ENCODE data around the gene TIE1. TPM values are rescaled to one million over a fixed set of nuclear protein-coding genes. Genes with fewer than 3 reads are reported as not detected.

The TIE1 gene
- total RNA-seq, 4 donors from 2014 or later, result 15.9 to 27.9 (median 20.7) TPM

DNA sequence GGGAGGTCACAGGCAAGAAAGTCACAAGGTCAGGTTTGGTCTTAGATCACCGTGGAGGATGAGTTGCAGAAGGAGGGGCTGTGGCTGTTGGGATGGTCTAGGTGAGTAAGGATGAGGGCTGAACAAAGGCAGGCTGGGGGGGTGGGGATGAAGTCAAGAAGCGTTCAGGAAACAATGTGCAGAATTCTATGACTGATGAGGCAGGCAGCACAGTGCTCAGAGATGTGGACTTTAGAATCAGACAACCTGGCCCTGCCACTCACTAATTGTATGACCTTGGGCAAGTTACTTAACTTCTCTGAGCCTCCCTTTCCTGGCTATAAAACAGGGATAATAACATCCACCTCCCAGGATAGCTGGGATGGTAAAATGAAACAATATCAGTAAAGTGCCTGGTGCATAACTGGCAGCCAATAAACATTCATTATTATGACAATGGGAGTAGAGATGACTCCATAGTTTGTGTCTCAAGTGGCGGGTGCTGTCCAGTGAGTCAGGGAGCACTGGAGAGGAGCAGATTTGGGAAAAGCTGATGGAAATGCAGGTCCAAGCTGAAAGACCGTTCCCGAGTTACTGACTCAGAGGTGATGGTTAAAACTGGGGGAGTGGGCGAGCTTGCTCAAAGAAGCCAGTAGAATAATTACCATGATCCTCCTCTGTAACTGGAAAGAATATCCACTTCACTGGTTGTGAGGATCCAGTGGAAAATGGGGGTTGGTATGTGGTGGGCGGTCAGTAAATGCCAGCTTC, 2.1 kb downstream of the TIE1 start:
- DNase-seq, result no peak
- Histone ChIP-seq H3K4me1 (no peaks in the 10 kb centered on the region), H3K27ac (peak overlapping the region; percentile 70 to 81 (median 74)), H3K36me3 (no peaks in the 10 kb centered on the region), H3K27me3 (no peaks in the 10 kb centered on the region), H3K4me3 (peak overlapping the region; percentile 47 to 54 (median 48)), H3K9me3 (no peaks in the 10 kb centered on the region)
- no peak for ATAC-seq
- TF ChIP-seq, protein P1, sequence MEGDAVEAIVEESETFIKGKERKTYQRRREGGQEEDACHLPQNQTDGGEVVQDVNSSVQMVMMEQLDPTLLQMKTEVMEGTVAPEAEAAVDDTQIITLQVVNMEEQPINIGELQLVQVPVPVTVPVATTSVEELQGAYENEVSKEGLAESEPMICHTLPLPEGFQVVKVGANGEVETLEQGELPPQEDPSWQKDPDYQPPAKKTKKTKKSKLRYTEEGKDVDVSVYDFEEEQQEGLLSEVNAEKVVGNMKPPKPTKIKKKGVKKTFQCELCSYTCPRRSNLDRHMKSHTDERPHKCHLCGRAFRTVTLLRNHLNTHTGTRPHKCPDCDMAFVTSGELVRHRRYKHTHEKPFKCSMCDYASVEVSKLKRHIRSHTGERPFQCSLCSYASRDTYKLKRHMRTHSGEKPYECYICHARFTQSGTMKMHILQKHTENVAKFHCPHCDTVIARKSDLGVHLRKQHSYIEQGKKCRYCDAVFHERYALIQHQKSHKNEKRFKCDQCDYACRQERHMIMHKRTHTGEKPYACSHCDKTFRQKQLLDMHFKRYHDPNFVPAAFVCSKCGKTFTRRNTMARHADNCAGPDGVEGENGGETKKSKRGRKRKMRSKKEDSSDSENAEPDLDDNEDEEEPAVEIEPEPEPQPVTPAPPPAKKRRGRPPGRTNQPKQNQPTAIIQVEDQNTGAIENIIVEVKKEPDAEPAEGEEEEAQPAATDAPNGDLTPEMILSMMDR (IDR thresholded peaks at IDR 0.05 in 4 of 5, conservative IDR thresholded peaks at IDR 0.05 in 1 of 5), result no peak
- TF ChIP-seq POLR2A (IDR thresholded peaks at IDR 0.05), result no peak
- intact Hi-C loops (cut with DNase I; ENCODE audit: low total_unique reads), result loop anchor here (5.0 kb wide), 1 partner anchor 66 kb away; no protein-coding TSS in a partner anchor
- in situ Hi-C loops (cut with MboI; ENCODE audit: low sequenced_read_pairs in 4 of 4), result no loop called here

DNA sequence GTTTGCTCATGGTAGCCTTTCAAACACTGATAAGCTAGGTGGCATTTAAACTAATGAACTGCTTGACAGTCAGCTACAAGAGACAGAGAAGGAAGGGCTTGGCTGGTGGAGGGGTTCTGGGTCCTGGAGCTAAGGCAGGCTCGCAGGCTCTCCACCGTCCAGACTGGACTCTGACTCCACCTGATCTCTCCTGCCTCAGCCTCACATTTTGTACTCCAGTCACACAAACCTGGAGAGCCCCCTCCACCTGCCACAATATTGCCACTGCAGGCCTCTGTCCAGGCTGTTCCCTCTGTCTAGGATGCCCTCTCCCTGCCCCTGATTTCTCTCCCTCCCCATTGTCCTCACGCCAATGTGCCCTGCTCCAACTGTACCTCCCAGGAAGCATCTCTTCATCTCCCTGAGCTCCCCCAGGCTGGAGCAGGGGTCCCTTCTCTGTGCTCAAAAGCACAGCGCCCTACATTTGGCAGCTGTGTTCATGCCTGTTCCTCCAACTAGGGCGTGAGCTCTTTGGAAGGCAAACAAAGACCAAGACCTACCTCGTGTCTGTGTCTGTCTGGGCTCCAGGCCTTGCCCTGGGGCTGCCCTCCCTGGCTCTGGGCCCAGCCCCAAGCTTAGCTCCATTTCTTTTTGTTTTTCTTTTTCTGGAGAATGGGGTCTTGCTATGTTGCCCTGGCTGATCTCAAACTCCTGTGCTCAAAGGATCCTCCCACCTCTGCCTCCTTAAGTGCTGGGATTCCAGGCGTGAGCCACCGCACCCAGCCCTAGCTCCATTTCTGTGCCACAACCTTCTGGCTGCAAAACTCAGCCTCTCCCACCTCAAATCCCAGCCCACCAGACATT, 2.9 kb downstream of the TIE1 start:
- Histone ChIP-seq H3K9me3 (no peaks in the 10 kb centered on the region), H3K4me3 (peak overlapping the region; percentile 47 to 54 (median 48)), H3K4me1 (no peaks in the 10 kb centered on the region), H3K36me3 (no peaks in the 10 kb centered on the region), H3K27ac (peak overlapping the region; percentile 1 to 81 (median 74)), H3K27me3 (no peaks in the 10 kb centered on the region)
- in situ Hi-C loops (cut with MboI; ENCODE audit: low sequenced_read_pairs in 4 of 4), result no loop called here
- TF ChIP-seq, protein P1 (IDR thresholded peaks at IDR 0.05 in 4 of 5, conservative IDR thresholded peaks at IDR 0.05 in 1 of 5), result no peak
- no peak for TF ChIP-seq POLR2A (IDR thresholded peaks at IDR 0.05)
- ATAC-seq (no peak), DNase-seq (no peak)
- intact Hi-C loops (cut with DNase I; ENCODE audit: low total_unique reads), result loop anchor here (5.0 kb wide), 1 partner anchor 66 kb away; no protein-coding TSS in a partner anchor

DNA sequence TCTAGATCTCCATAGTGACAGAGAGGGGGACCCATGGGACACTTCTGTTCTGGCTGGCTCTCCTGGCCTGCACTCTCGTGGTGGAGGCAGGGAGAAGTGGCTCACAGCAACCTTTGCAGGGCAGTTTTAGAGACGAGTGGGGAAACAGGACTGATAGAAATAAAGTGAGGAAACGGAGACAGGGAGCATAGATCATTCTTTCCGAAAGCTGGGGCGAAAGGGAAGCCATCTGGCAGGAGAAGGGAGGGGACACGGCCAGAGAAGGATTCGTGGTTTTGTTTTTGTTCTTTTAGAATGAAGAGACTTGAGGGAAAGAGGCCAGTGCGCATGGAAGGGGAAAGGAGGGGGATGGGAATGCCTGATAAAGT, 3.5 kb downstream of the TIE1 start:
- no peaks in the 10 kb centered on the region for H3K4me1 ChIP-seq
- intact Hi-C loops (cut with DNase I; ENCODE audit: low total_unique reads) (loop anchor here (5.0 kb wide), 1 partner anchor 67 kb away; no protein-coding TSS in a partner anchor), in situ Hi-C loops (cut with MboI; ENCODE audit: low sequenced_read_pairs in 4 of 4) (no loop called here)
- ATAC-seq (no peak), DNase-seq (no peak)
- peak overlapping the region in 3 of 4 donors; percentile 74 to 81 (median 75) for H3K27ac ChIP-seq
- H3K9me3 ChIP-seq, result no peaks in the 10 kb centered on the region
- TF ChIP-seq, protein P1 (IDR thresholded peaks at IDR 0.05 in 4 of 5, conservative IDR thresholded peaks at IDR 0.05 in 1 of 5), result no peak
- no peak for TF ChIP-seq POLR2A (IDR thresholded peaks at IDR 0.05)
- H3K4me3 ChIP-seq, result peak overlapping the region in 3 of 4 donors; percentile 47 to 54 (median 48)
- no peaks in the 10 kb centered on the region for H3K36me3 ChIP-seq
- no peaks in the 10 kb centered on the region for H3K27me3 ChIP-seq

DNA sequence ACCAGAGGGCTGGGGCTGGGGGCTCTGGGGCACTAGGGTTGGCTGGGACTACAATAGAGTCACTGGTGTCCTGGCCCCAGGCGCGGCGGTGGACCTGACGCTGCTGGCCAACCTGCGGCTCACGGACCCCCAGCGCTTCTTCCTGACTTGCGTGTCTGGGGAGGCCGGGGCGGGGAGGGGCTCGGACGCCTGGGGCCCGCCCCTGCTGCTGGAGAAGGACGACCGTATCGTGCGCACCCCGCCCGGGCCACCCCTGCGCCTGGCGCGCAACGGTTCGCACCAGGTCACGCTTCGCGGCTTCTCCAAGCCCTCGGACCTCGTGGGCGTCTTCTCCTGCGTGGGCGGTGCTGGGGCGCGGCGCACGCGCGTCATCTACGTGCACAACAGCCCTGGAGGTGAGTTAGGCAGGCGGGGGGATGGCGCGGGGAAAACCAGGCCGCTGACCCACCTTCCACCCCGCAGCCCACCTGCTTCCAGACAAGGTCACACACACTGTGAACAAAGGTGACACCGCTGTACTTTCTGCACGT, 4.1 kb downstream of the TIE1 start:
- TF ChIP-seq POLR2A (IDR thresholded peaks at IDR 0.05), result no peak
- TF ChIP-seq, protein P1 (IDR thresholded peaks at IDR 0.05 in 4 of 5, conservative IDR thresholded peaks at IDR 0.05 in 1 of 5), result no peak
- in situ Hi-C loops (cut with MboI; ENCODE audit: low sequenced_read_pairs in 4 of 4), result no loop called here
- DNase-seq (no peak), ATAC-seq (no peak)
- Histone ChIP-seq H3K36me3 (no peaks in the 10 kb centered on the region), H3K27ac (peak overlapping the region in 3 of 4 donors; percentile 74 to 81 (median 75)), H3K4me3 (peak overlapping the region in 2 of 4 donors; percentile 48 to 54), H3K27me3 (no peaks in the 10 kb centered on the region), H3K9me3 (no peaks in the 10 kb centered on the region), H3K4me1 (no peaks in the 10 kb centered on the region)
- intact Hi-C loops (cut with DNase I; ENCODE audit: low total_unique reads), result loop anchor here (5.0 kb wide), 1 partner anchor 68 kb away; no protein-coding TSS in a partner anchor
